Activated CD4-positive, CD25-positive, alpha-beta regulatory T cell treated with anti-CD3 and anti-CD28 coated beads, Interleukin-2, amount 50 U/mL, for 16 hours (primary cell): ENCODE results near the gene NALCN.

Experiments used
- DNase-seq: peaks from one replicate; pipeline ENCODE4 v3.0.0-alpha.2; 2020; ENCODE audit warnings: low read depth, low spot score

NALCN gene

GRCh38 chr13:101209206-101209893, 207.0 kb downstream of the NALCN start:
- DNase-seq, result no peak

- no peak for DNase-seq
Observed at GRCh38 chr13:101205408-101205807, 210.9 kb downstream of the NALCN start.

DNA sequence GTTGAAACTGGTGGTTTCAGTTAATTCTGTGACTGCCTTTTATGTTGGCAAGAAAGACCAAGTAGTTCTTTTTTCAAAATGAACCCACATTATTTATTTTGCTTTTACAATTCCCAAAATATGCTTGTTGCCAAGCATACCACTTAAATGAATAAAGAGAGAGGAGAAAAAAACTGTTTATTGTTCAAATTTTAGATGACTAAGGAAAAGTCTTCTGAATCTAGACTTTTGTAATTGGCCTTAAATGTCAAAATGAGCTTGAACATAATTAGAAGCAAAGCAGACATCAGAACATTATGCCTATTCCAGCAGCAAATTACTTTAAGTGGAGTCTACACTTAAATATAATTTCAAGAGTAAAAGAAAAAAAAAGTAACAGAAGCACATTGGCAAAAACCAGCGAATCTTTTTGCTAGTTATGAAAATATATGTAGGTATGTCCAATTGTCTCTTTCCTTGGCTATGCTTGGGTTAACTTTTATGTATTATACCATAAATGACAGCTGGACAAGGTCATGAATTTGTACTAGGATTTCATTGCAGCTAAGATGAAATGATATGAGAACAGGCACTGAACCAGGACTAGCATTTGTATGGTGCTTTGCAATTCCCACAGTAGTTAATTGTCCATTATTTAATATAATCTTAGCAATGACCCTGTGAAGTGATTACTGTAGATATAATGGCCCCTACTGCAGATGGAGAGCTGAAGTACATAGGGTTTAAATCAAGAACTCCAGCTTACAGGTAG, 211.9 kb downstream of the NALCN start:
- DNase-seq, result no peak

DNA sequence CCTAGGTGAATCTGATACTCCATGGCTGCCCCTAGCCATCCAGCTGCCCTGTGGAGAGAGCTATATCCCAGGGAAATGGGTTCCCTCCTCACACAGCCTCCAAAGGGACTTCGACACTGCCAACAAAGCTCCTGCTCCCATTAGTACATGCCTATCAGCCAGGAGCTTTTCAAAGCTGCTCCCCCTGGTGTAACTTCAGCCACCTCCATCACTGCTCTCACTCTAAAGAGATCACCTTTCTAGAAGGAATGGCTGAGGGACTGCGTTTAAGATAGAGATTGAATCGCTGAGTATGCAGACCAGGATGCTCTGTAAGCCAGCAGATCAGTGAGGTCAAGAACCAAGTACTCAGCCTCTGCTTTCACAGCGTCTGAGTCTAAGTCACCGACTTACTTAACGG, 213.7 kb downstream of the NALCN start:
- no peak for DNase-seq

DNA sequence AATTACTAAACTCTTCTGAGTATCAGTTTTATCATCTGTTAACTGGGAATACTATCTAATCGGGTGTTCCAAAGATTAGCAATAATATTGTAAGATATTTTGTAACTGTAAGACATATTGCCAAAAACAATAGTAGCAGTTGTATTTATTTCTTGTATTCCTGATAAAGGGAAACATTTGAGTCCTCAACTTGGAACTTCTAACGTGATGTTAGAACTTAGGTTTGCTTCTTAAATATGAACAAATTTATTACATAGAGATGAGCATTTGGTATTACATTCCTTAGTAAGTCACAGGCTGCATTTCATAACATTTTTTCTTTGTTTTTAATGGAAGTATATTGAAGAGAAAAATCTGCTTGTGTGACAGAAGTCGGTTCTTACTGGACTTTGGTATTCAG, 225.3 kb downstream of the NALCN start:
- DNase-seq, result no peak

- DNase-seq, result no peak
Observed at GRCh38 chr13:101190337-101190736, 226.0 kb downstream of the NALCN start.

DNA sequence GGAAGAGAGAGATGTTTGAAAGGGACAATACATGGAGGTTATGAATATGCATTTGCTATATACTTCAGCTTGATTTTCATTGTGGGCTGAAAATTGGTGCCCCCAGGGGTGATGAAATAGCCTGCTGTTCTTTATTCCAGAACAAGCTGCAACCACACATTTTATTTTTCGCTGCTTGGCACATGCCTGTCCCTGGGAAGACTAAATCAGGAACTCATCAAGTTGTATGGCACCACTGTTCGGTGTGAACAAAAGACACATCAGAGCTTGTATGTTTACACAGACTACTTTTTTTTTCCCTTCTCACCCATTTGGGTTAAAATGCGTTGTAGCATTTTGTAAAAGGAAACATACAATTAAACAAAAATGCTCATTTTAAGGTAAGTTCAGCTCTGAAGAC, 230.7 kb downstream of the NALCN start:
- no peak for DNase-seq

GRCh38 chr13:101181076-101181685, 235.1 kb downstream of the NALCN start:
- DNase-seq, result no peak

DNA sequence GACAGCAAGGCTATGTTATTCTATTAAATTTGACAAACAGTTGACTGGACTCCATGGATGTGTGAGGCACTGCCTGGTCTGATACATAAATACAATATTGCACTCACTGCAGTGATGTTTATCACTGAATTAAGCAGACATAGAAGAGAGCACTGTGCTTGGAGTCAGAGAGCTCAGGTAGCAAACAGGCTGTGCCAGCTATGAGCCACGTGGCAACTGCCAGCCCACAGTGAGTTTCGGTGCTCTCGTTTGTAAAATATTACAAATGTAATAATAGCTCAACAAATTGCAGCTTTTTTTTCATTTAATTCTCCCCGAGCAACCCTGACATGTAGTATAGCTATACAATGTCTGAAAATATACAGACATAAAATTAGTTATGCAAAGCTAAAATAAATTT, 237.3 kb downstream of the NALCN start:
- no peak for DNase-seq

GRCh38 chr13:101178406-101178805, 237.9 kb downstream of the NALCN start:
- DNase-seq, result no peak

DNA sequence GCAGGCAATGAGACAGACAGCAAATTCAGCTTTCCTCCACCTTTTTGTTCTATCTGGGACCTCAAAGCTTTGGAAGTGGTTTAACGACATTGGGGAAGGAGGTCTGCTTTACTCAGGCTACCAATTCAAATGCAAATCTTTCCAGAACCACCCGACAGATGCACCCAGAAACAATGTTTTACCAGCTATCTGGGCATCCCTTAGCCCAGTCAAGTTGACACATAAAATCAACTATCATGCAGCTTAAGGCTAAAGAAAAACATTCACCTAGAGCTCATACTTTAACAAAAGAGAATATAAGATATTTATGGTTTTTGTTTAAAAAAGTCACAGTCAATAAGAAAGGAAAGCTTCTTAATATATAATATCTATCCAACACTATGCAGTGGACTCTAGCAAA, 246.0 kb downstream of the NALCN start:
- no peak for DNase-seq

GRCh38 chr13:101157261-101157660, 259.0 kb downstream of the NALCN start:
- DNase-seq, result no peak

DNA sequence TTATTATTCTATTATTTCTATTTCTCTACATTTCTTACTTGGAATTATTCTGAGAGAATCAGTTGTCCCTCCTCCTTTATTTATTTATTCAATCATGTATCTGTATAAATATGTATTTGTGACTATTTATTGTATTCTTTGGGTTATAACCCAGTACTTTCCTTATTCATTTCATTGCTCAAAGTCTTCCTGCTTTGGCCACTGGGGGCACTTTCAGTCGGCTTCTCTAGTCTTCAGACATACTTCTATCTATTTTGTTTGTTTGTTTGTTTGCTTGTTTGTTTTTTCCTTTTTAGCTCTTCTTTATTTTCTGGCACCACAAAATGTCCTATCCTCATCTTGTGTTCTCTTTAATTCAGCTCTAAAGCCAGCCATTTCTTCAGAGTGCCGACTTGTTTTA, 260.4 kb downstream of the NALCN start:
- no peak for DNase-seq

- no peak for DNase-seq
Observed at GRCh38 chr13:101152184-101152583, 264.1 kb downstream of the NALCN start.

DNA sequence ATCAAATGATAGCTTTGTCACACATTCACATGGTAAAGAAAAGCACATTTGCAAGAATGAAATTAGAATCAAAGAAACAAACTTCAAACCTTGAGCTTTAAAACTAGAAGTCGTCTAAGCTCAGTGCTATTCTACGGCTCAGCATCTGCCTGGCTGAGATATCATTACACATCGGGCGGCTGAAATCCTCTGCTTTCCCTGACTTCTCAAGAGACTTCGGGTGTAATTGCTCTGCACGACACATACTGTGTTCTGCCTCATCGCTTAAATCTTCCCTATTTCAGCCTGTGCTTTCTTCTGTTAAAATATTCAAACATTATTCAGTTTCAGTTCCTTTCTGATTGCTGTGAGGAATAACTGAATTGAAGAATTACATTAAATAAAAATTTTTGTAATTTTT, 265.3 kb downstream of the NALCN start:
- DNase-seq, result no peak

DNA sequence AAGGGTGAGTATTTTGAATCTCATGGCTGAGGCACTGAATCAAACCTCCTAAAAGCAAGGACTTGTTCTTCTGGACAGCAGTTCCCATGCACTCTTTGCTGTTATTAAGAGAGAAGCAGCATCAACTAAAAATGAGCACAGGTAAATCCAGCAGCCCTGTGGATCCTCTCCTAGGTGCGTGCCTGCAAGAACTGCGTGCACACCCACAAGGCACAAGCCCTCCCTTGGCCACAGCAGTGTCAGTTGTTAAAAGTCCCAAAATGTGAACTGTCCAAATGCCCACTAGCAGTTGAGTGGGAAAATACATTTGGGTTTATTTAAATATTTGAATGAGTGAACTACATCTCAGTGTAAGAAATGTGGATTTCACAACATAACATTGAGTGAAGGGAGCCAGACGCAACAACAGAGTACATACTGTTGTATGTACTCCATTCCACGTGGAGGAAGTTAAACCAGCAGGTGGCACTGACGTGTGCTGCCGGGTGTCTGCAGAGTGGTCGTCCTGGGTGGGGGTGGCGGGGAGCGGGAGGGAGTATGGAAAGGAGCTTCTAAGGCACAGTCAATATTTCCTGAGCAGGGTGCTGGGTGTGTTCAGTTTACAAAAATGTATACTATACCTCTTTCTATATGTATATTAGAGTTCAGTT, 266.4 kb downstream of the NALCN start:
- DNase-seq, result no peak

- no peak for DNase-seq
Observed at GRCh38 chr13:101146101-101146898, 270.0 kb downstream of the NALCN start.

DNA sequence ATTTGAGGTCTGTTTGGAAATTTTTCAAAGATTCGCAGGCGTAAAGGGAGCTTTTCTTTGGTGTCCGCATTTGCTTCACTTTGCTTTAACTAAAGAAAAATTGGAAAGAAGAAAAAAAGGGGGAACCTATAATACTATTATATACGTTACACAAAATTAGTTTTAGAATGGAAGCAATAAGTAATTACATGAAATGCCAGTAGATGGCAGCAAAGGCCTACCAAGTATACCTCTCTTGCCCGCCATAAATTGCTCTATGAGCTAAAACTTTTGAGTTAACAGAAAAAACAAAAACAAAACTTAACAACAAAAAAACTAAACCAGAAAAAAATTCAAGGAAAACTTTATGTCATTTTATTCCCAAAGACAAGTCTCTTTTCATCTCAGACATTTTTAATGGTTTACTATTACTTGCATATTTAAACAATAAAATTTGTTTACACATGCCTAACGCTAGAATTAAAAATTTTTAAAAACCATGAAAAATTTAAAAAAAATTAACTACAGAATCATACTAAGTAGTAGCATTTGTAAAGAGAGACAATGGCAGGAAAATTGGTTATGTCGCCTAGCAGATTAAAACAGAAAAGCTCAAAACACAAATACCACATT, 271.4 kb downstream of the NALCN start:
- DNase-seq, result no peak

DNA sequence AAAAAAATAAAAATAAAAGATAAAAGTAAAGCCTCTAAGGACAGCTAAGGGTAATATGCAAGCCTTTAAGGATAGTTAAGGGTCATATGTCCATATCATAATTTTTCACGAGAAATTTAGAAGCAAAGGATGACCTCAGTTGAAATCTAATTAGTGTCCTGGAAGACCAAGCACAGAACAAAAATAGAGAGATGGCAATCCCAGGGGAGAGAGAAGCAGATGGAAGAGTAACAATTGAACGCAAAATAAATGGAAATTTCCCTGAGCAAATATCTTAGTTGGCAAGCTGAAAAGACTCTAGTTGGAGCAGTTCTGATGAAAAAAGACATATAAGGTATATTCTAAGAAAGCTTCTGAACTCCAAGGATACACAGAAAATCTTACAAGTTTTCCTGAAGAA, 275.4 kb downstream of the NALCN start:
- no peak for DNase-seq

- no peak for DNase-seq
Observed at GRCh38 chr13:101140087-101140770, 276.1 kb downstream of the NALCN start.

GRCh38 chr13:101139081-101139480, 277.2 kb downstream of the NALCN start:
- no peak for DNase-seq
